DMS114 treated with DMSO at 0.1 percent for 48 hours (cell line): Measurements from ENCODE around the gene RPS6KA2.

Source experiments
- DNase-seq: peaks from one replicate; lab custom pipeline; 2025; ENCODE audit not compliant: unreplicated experiment; lab: John Stamatoyannopoulos, UW

The RPS6KA2 gene

GRCh38 chr6:166470863-166471410 lies 156.1 kb downstream of the RPS6KA2 start:
- no peak for DNase-seq

- DNase-seq: no peak
Measured at GRCh38 chr6:166470029-166470862, 156.8 kb downstream of the RPS6KA2 start.

- no peak for DNase-seq
Measured at GRCh38 chr6:166469426-166469961, 157.6 kb downstream of the RPS6KA2 start.

GRCh38 chr6:166467436-166468000 lies 159.5 kb downstream of the RPS6KA2 start:
- DNase-seq: no peak

- no peak for DNase-seq
Measured at GRCh38 chr6:166466178-166467122, 160.6 kb downstream of the RPS6KA2 start.

GRCh38 chr6:166465671-166466087 lies 161.4 kb downstream of the RPS6KA2 start:
- no peak for DNase-seq

- no peak for DNase-seq
Measured at GRCh38 chr6:166465003-166465399, 162.1 kb downstream of the RPS6KA2 start.

- DNase-seq: no peak
Measured at GRCh38 chr6:166464068-166465002, 162.7 kb downstream of the RPS6KA2 start.

- DNase-seq: no peak
Measured at GRCh38 chr6:166463359-166464067, 163.5 kb downstream of the RPS6KA2 start.

- no peak for DNase-seq
Measured at GRCh38 chr6:166462461-166463135, 164.5 kb downstream of the RPS6KA2 start.

GRCh38 chr6:166461821-166462460 lies 165.1 kb downstream of the RPS6KA2 start:
- DNase-seq: no peak

GRCh38 chr6:166460473-166461437 lies 166.3 kb downstream of the RPS6KA2 start:
- no peak for DNase-seq

- no peak for DNase-seq
Measured at GRCh38 chr6:166459906-166460305, 167.1 kb downstream of the RPS6KA2 start.

- no peak for DNase-seq
Measured at GRCh38 chr6:166459272-166459671, 167.8 kb downstream of the RPS6KA2 start.

GRCh38 chr6:166456395-166457156 lies 170.5 kb downstream of the RPS6KA2 start:
- no peak for DNase-seq
